Fibroblast of lung (primary cell): ENCODE data around the gene COQ4. TPM values are rescaled to one million over a fixed set of nuclear protein-coding genes. Genes with fewer than 3 reads are reported as not detected.

Source experiments
- DNase-seq, 2 donors: peaks; one replicate each; pipeline versions ENCODE4 v3.0.0 to v3.0.0-alpha.2; 2010; ENCODE audit warnings: low read depth in 2 of 2
- H2AFZ ChIP-seq: 2 replicates; pipeline ENCODE4 v1.5.1; 2012; ENCODE audit warnings: low read length, control low read depth, inconsistent platforms
- H3K27ac ChIP-seq: 2 replicates; pipeline ENCODE4 v1.5.1; 2011; ENCODE audit warnings: low read length, control low read depth; ENCODE audit not compliant: insufficient read depth
- H3K27me3 ChIP-seq: 2 replicates; pipeline ENCODE4 v1.5.1; 2011; ENCODE audit warnings: mild to moderate bottlenecking, low read length; ENCODE audit not compliant: control insufficient read depth, insufficient read depth
- H3K36me3 ChIP-seq: 2 replicates; pipeline ENCODE4 v1.5.1; 2011; ENCODE audit warnings: low read length; ENCODE audit not compliant: control insufficient read depth, insufficient read depth
- H3K4me1 ChIP-seq: 2 replicates; pipeline ENCODE4 v1.5.1; 2011; ENCODE audit warnings: low read length; ENCODE audit not compliant: control insufficient read depth, insufficient read depth; ENCODE audit errors: extremely low read depth
- H3K4me2 ChIP-seq: 2 replicates; pipeline ENCODE4 v1.5.1; 2011; ENCODE audit warnings: low read length, control low read depth; ENCODE audit not compliant: insufficient read depth; ENCODE audit errors: extremely low read depth
- H3K4me3 ChIP-seq, 4 experiments: fragments of 200-600 bp in 1 of 4; sonication (generic) in 1 of 4; replicated peaks in 1 of 4; 2 replicates each; pipeline ENCODE4 v1.5.1; 2011 to 2016; ENCODE audit warnings: low read length in 4 of 4, low read depth in 3 of 4, mild to moderate bottlenecking in 3 of 4, control low read depth in 2 of 4, inconsistent platforms in 1 of 4, mixed read lengths in 1 of 4; ENCODE audit not compliant: insufficient read depth in 1 of 4; ENCODE audit errors: control extremely low read depth in 1 of 4
- H3K79me2 ChIP-seq: 2 replicates; pipeline ENCODE4 v1.5.1; 2012; ENCODE audit warnings: mild to moderate bottlenecking, low read length, inconsistent platforms; ENCODE audit not compliant: control insufficient read depth, insufficient read depth
- H3K9ac ChIP-seq: 2 replicates; pipeline ENCODE4 v1.5.1; 2011; ENCODE audit warnings: mild to moderate bottlenecking, low read length, control low read depth; ENCODE audit not compliant: insufficient read depth
- H3K9me3 ChIP-seq: 2 replicates; pipeline ENCODE4 v1.5.1; 2012; ENCODE audit warnings: low read depth, low read length; ENCODE audit not compliant: control insufficient read depth, insufficient read depth
- H4K20me1 ChIP-seq: 2 replicates; pipeline ENCODE4 v1.5.1; 2011; ENCODE audit warnings: low read length; ENCODE audit not compliant: control insufficient read depth, insufficient read depth; ENCODE audit errors: extremely low read depth
- EZH2 ChIP-seq: IDR thresholded peaks from 2 replicates; pipeline ENCODE4 v1.5.1; 2012; ENCODE audit warnings: low read length, control low read depth, mild to moderate bottlenecking; ENCODE audit errors: missing control alignments
- polyA plus RNA-seq, 2 donors: library from polyadenylated mRNA; depleted of rRNA in 1 of 2; stranded (reverse) in 1 of 2; unstranded in 1 of 2; fragments of >200 nt; gene quantifications; 2 replicates each; pipeline ENCODE4 v1.2.1, GENCODE V29; 2011 to 2012; ENCODE audit warnings: missing spikeins in 1 of 2
- total RNA-seq: library from RNA; depleted of rRNA; stranded (reverse); fragments of >200 nt; gene quantifications from 2 replicates; pipeline ENCODE4 v1.2.1, GENCODE V29; 2014
- TF ChIP-seq, protein P1 (sequence below), 2 donors: IDR thresholded peaks in 1 of 2; conservative IDR thresholded peaks in 1 of 2; 1 replicate in 1 of 2; 2 replicates in 1 of 2; pipeline ENCODE4 v1.5.1; 2011 to 2012; ENCODE audit warnings: low read length in 2 of 2, control low read depth in 1 of 2, inconsistent platforms in 1 of 2, low read depth in 1 of 2, mild to moderate bottlenecking in 1 of 2

COQ4 gene
- total and polyA plus RNA-seq, 2 donors (not counting 1 experiment from before 2014, with no cell fraction given): 11.2 to 18.7 TPM

DNA sequence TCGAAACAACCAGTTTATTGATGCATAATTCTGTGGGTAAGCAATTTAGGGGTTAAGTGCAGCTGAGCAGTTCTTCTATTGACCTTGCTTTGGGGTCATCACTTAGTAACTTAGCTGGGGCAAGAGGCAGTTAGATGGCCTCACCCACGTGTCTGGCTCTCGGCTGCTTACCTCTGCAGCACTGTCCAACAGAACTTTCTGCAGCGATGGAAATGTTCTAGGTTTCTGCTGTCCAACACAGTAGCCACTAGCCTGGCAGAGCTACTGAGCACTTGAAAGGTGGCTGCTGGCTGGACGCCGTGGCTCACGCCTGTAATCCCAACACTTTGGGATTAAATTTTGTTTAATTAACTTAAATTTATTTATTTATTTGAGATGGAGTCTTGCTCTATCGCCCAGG is 35.5 kb downstream of the COQ4 start:
- TF ChIP-seq, protein P1, sequence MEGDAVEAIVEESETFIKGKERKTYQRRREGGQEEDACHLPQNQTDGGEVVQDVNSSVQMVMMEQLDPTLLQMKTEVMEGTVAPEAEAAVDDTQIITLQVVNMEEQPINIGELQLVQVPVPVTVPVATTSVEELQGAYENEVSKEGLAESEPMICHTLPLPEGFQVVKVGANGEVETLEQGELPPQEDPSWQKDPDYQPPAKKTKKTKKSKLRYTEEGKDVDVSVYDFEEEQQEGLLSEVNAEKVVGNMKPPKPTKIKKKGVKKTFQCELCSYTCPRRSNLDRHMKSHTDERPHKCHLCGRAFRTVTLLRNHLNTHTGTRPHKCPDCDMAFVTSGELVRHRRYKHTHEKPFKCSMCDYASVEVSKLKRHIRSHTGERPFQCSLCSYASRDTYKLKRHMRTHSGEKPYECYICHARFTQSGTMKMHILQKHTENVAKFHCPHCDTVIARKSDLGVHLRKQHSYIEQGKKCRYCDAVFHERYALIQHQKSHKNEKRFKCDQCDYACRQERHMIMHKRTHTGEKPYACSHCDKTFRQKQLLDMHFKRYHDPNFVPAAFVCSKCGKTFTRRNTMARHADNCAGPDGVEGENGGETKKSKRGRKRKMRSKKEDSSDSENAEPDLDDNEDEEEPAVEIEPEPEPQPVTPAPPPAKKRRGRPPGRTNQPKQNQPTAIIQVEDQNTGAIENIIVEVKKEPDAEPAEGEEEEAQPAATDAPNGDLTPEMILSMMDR (conservative IDR thresholded peaks at IDR 0.05 in 1 of 2, IDR thresholded peaks at IDR 0.05 in 1 of 2; ENCODE audit: low read depth in 1 of 2, low read length in 2 of 2): no peak
- no peak for TF ChIP-seq EZH2
- H3K79me2 ChIP-seq: no peaks in the 10 kb centered on the region
- H3K36me3 ChIP-seq: peaks cover 2% of the 10 kb centered on the region
- H3K4me1 ChIP-seq: peaks cover 6% of the 10 kb centered on the region
- H3K9me3 ChIP-seq: no peaks in the 10 kb centered on the region
- H3K9ac ChIP-seq: no peak overlapping the region
- H4K20me1 ChIP-seq: no peaks in the 10 kb centered on the region
- no peak overlapping the region for H3K4me3 ChIP-seq
- H3K4me2 ChIP-seq: no peak overlapping the region
- H3K27me3 ChIP-seq: no peaks in the 10 kb centered on the region
- no peak overlapping the region for H2AFZ ChIP-seq
- no peak for DNase-seq
- H3K27ac ChIP-seq: no peak overlapping the region

DNA sequence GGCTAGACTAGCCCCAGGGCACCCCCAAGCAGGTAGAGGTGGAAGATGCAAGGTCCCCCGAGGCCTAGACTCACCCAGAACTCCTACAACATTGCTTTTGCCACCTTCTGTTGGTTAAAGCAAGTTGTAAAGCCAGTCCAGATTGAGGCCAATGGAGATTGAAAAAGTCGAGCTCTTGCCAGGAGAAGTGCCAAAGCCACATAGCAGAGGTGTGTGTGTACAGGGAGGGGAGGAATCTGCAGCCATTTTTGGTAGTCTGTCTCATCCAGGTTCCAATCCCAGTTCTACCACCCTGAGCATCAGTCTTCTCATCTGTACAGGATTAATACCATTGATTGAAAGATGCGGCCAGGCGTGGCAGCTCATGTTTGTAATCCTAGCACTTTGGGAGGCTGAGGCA is 36.2 kb downstream of the COQ4 start:
- Histone ChIP-seq H3K27ac (no peak overlapping the region), H3K27me3 (no peaks in the 10 kb centered on the region), H4K20me1 (no peaks in the 10 kb centered on the region), H3K4me3 (no peak overlapping the region), H3K9me3 (no peaks in the 10 kb centered on the region), H3K36me3 (peaks cover 2% of the 10 kb centered on the region), H3K4me1 (peaks cover 6% of the 10 kb centered on the region), H2AFZ (no peak overlapping the region), H3K4me2 (no peak overlapping the region), H3K79me2 (no peaks in the 10 kb centered on the region), H3K9ac (no peak overlapping the region)
- no peak for DNase-seq
- TF ChIP-seq EZH2: no peak
- TF ChIP-seq, protein P1 (conservative IDR thresholded peaks at IDR 0.05 in 1 of 2, IDR thresholded peaks at IDR 0.05 in 1 of 2; ENCODE audit: low read depth in 1 of 2, low read length in 2 of 2): no peak

DNA sequence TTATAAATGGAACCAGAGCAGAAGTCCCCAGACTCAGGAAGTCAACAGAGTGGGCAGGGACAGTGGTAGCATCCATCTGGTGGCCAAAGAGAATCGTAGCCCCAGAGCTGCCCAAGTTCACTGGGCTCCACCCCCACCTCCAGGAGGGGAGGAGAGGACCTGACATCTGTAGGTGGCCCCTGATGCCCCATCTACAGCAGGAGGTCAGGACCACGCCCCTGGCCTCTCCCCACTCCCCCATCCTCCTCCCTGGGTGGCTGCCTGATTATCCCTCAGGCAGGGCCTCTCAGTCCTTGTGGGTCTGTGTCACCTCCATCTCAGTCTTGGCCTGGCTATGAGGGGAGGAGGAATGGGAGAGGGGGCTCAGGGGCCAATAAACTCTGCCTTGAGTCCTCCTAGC is 38.2 kb downstream of the COQ4 start:
- peaks cover under 1% of the 10 kb centered on the region for H3K36me3 ChIP-seq
- no peak overlapping the region for H3K4me3 ChIP-seq
- no peak for DNase-seq
- no peak for TF ChIP-seq EZH2
- TF ChIP-seq, protein P1 (conservative IDR thresholded peaks at IDR 0.05 in 1 of 2, IDR thresholded peaks at IDR 0.05 in 1 of 2; ENCODE audit: low read depth in 1 of 2, low read length in 2 of 2): no peak
- no peaks in the 10 kb centered on the region for H3K9me3 ChIP-seq
- no peaks in the 10 kb centered on the region for H3K27me3 ChIP-seq
- no peak overlapping the region for H3K9ac ChIP-seq
- H3K4me2 ChIP-seq: no peak overlapping the region
- no peaks in the 10 kb centered on the region for H4K20me1 ChIP-seq
- H3K27ac ChIP-seq: no peak overlapping the region
- H3K79me2 ChIP-seq: no peaks in the 10 kb centered on the region
- H3K4me1 ChIP-seq: peaks cover 6% of the 10 kb centered on the region
- H2AFZ ChIP-seq: no peak overlapping the region
